NCI-H187 (cell line): ENCODE measurements around the gene ZNF419.

Source experiments
- DNase-seq, 2 experiments: peaks; one replicate each; lab custom pipeline; 2025; lab: John Stamatoyannopoulos, UW

Gene ZNF419

GRCh38 chr19:57537953-57538547 is 50.5 kb downstream of the ZNF419 start:
- DNase-seq: no peak
